NCI-H187 treated with DMSO at 0.1 percent for 48 hours (cell line): Measurements from ENCODE around the gene CLMN.
"Not testable (repeated sequence)": the region's sequence is repeated elsewhere in the genome, so short reads cannot be mapped to it uniquely, and the experiment has no call there.

ENCODE experiments used
- DNase-seq: peaks from one replicate; lab custom pipeline; 2025; lab: John Stamatoyannopoulos, UW

The CLMN gene

DNA sequence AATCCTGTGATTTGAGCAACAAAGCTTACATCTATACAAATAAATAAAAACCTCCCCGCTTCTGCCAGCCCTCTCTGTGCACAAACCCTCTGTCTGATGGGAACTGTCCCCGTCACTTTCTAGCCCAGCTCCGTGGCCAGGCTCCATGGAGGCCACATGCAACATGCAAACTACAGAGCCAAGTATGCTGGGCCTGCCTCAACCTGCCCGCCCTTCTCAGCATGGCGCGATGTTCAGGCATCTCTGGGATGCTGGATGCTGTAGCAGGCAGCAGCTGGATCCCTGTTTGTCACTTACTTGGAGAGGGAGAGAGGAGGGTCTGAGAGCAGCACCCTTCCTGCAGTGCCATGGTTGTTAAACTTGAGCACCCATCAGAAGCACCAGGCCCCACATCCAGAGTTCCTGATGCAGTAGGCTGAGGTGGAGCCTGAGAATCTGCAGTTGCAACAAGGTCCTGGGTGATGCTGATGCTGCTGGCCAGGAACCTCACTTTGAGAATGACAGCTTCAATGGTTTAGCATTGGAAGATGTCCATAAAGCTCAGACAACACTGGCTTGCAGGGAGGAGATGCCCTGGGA lies 32.4 kb downstream of the CLMN start:
- no peak for DNase-seq

DNA sequence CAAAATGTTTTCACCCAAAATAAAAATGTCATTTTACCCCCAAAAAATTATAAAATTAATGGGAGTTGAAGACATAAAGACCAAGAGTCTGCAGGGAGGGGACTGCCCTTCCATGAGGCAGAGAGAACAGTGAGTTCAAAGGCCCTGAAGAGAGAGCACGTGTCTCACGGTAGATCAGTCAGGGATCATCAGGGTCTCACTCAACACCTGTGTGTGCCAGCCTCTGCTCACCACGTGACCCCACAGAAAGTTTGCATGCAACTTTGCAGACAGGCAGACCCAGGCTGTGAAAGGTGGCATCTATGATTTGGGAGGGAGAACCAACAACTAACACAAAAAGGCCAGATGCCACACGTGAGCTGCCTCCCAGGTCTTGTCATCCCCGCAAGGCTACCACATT lies 33.1 kb downstream of the CLMN start:
- no peak for DNase-seq

DNA sequence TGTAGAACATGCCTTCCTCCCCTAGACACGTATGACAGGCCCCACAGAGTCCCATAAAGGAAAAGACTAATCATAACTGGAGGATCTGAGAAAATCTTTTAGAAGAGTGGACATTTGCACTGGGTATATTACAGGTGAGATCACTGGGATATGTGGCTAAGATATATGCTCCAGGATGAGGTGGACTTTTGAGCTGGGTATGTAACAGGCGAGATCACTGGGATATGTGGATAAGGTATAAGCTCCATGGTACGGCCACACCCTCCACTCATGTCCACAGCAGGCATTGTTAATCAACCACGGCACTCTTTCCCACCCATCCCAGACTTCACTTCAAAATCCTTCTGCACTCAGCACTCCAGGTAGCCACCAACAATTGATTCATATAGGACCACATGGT lies 34.1 kb downstream of the CLMN start:
- DNase-seq = no peak

DNA sequence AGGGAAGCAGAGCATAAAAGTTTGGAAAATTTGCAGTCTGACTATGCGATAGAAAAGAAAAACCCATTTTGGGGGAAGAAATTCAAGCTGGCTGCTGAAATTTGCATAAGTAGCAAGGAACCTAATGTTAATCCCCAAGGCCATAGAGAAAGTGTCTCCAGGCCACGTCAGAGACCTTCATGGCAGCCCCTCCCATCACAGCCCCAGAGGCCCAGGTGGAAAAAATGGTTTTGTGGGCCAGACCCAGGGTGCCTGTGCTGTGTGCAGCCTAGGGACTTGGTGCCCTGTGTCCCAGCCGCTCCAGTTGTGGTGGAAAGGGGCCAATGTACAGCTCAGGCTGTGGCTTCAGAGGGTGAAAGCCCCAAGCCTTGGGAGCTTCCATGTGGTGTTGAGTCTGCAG lies 35.9 kb downstream of the CLMN start:
- DNase-seq = not testable (repeated sequence)

DNA sequence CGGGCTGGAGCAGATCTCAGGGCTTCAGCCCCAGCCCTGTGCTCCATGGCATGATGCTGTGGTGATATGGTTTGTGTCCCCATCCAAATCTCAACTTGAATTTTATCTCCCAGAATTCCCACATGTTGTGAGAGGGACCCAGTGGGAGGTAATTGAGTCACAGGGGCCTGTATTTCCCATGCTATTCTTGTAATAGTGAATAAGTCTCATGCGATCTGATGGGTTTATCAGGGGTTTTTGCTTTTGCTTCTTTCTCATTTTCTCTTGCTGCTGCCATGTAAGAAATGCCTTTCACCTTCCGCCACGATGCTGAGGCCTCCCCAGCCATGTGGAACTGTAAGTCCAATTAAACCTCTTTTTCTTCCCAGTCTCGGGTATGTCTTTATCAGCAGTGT lies 36.7 kb downstream of the CLMN start:
- not testable (repeated sequence) for DNase-seq

DNA sequence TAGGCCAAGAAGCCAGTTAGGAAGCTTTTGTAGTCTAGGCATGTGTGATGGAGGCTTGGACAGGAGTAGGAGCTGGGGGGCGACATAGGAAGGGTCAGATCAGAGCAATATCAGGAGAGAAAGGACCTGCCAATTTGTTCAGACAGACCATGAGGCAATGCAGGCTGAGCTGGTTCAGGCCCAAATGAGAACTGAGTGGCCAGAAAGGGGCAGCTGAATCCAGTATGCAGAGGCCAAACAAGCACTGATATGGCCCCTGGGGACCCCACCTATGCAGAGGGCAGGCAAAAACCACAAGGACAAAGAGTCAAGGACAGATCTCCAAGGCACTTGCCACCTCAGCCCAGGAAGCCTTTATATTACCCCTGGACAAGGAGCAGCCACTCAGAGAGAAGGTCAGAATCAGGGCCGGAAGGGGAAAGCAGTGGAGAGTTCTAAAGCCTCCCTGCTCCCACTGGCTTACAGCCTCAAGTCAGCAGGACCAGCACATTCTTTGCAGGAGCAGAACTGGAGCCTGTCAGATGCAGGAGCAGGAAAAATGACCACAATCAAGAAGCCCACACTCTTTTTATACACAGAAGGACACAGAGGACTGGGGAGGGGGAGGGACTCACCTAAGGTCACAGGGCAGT lies 37.2 kb downstream of the CLMN start:
- DNase-seq = no peak

DNA sequence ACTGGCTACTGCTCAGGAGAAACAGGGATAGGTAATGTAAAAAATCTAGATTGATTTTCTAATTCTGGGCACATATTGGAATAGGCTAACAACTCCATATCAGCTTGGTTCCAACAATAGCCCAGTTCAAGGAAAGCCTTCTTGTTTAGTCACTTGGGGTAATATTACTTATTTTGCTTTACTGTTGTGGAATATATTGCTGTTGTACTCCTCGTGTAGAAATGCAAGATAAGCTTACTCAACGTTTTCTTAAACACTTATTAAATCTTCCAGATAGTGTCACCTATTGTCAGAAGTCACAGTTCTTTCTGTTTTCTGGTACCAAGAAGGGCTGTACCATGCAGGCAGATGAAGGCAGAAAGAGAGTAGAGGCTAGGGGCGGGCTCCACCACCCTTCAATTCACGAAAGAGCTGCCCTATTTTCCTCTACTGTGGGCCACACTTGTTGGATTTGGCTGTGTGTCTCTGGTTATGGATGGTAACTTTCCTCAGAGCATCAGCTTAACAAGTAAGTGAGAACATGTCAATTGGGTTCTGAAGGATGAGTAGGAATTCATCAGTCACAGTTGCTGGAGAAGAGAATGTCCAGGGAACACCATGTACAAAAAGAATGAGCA lies 38.0 kb downstream of the CLMN start:
- no peak for DNase-seq

DNA sequence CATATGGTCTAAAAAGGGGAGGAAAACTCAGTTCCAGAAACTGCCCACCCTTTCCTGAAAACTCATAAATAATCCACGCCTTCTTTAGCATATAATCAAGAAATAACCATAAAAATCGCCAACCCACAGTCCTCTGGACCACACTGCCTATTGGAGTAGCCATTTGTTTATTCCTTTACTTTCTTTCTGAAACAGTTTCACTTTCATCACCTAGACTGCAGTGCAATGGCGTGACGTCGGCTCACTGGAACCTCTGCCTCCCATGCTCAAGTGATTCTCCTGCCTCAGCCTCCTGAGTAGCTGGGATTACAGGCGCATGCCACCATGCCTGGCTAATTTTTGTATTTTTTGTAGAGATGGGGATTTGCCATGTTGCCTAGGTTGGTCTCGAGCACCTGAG lies 44.2 kb downstream of the CLMN start:
- no peak for DNase-seq

DNA sequence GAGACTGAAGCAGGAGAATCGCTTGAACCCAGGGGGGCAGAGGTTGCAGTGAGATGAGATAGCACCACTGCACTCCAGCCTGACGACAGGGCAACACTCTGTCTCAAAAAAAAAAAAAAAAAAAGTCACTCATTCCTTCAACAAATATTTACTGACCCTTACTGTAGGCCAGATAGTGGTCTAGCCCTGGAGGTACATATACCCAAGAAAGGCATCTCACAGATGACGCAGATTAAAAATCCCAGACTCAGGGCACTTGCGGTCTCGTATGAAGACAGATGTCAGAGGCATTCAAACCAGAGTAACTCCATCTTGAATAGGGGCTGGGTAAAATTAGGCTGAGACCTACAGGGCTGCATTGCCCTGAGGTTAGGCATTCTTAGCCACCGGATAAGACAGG lies 44.8 kb downstream of the CLMN start:
- DNase-seq = no peak

DNA sequence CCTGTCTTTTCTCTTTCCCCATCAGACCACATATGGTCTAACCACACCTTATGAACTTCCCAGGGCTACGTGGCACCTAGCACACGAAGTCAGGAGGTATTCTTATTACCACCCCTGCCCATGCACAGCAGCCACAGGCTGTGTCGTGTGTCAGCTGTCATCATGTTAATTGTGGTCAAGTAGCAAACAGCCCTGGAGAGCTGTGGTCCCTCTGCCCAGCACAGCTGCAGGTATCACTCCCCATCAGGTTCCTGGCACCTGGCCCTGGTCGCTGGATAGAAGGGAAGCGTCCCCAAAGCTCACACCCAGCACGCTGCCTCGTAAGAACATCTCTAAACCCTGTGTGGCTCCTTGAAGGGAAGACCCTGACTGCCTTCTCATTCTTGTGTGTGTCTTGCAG lies 45.4 kb downstream of the CLMN start:
- no peak for DNase-seq

DNA sequence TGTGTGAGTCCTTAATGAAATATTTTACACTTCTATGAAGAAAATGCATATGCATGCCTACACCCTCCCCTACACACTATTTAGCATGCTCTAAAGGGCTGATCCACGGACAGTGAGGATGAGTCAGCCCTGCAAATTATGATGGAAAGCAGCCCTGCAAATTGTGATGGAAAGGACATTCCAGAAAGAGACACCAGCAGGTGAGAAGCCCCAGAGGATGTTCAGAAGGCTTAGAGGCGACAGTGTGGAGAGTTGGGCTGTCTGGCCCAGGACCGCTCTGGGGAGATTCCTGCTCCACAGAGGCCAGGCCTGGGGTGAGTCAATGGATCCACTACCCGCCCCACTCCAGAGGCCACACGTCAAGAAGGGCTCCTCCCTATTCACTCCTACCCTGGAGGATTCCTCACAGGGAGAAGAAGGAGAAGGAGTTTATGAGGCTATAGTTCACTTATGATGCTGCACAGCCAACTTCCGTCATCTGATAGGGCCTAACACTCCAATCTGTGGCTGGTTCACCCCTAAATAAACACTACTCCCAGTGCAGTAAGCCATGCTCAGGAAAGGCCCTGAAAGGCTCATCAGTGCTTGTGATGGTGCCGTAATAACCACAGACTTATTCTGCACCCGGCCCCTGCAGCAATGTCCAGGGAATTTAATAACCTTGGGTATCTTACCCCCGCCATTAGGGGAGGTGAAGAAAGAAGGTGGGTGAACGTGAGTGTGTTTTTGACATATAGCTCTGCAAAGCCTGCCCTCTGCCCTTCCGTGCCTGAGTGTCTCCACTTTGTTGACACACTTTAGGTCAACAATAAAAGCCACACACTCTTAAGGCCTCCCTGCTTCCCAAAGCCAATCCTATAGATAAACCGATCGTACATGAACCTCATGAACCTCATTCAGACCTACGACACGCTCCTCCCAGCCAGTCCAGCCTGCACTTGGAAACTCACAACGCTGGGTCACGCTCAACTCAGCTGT lies 46.4 kb downstream of the CLMN start:
- no peak for DNase-seq

DNA sequence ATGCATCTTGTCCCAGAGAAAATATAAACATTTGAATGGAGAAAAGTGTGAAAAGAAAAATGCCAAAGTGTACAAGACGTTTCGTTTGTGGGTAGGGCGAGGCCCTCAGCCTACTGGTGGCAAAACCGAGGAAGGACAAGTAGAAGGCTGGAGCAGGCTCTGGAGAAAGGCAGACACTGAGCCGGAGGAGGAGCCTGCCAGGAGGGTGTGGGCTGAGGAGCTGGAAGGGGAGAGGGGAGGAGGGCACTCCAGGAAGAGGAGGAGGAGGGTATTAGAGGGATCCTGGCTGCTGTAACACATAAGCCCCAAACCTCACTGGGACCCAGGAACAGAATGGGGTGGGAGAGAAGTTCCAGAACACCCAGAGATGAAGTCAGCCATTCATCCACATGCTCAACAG lies 47.7 kb downstream of the CLMN start:
- no peak for DNase-seq

DNA sequence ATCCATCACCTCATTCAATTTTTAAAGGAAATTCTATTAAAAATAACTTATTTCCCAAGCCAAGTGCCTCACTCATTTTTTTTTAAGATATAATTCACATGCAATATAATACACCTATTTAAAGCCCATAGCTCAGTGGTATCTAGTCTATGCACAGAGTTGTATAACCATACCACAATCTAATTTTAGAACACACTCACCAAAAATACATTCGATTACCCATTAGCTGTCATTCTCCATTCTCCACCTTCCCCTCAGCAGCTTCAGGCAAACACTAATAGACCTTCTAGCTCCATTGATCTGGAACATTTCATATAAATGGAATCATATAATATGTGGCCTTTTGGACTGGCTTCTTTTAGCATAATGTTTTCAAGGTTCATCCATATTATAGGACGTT lies 49.5 kb downstream of the CLMN start:
- no peak for DNase-seq

DNA sequence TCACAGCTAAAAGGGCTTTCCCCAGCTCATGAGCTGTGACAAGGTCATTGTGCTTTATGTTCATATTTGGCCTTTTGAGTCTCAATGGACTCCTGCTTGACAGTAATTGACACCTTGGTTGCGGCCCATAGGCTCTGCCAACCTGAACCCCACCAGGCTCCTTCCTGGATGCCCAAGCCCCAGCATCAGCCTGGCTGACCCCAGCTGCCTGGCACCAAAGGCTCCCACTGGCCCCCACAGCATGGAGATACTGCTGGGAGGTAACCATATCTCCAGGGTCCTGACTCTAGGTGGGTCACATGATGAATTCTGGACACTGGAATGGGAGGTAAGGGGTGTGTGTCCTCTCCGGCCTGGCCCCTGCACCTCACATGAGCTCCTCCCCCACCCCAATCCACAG lies 50.2 kb downstream of the CLMN start:
- DNase-seq = no peak

DNA sequence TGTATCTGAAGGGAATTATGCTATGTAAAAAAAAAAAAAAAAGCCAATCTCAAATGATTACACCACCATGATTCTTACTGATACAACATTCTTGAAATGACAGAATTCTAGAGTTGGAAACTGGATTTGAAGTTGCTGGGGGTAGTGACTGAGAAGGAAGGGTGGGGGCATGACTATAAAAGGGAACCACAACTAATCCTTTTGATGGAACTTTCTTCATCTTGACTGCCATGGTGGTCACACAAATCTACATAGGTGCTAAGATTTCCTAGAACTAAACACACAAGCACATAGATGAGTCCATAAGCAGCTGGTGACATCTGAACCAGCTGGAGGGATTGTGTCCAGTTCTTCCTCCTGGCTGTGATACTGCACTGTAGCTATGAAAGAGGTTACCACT lies 51.4 kb downstream of the CLMN start:
- no peak for DNase-seq

DNA sequence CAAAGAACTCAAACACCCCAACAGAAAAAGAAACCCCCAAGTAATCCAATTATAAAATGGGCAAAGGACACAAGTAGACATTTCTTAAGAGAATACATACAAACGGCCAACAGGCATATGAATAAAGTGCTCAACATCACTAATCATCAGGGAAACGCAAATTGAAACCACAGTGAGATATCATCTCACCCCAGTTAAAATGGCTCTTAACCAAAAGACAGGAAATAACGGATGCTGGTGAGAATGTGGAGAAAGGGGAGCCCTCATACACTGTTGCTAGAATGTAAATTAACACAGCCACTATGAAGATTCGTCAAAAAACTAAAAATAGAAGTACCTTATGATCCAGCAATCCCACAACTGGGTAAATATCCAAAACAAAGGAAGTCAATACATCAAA lies 52.4 kb downstream of the CLMN start:
- no peak for DNase-seq

DNA sequence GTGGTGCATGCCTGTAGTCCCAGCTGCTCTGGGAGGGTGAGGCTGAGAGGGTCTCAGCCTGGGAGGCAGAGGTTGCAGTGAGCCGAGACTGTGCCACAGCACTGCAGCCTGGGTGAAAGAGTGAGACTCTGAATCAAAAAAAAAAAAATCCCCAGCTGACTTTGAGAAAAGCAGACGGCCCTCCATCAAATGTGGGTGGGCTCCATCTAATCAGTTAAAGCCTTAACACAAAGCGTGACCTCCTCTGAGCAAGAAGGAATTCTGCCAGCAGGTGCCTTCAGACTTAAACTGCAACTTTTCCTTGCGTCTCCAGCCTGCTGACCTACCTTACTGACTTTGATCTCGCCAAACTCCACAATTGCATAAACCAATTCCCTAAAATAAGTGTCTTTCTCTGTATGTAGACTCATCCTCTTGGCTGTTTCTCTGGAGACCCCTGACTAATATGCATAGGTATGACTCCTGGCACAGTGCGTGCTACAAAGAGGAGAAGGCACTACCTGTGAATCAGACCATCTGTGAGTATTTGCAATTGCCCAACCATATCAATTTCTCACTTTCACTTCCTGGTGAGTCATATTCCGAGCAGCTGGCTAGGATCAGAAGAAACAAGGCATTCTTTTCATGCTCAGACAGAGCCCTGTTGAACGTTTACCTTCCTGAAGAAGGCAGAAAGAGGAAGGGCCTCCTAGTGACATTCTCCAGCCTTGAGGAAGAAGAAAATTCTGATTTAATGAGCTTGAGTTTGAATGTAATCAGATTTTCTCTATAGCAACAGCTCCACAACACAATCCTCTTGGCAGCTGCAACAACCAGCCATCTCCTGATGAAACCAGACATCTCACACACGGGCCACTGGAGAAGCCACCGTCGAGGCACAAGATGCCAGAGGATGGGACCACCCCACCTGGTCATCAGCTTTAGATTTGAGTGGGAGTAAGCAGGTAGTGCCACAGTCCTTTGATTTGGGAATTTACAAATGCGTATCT lies 54.3 kb downstream of the CLMN start:
- no peak for DNase-seq

DNA sequence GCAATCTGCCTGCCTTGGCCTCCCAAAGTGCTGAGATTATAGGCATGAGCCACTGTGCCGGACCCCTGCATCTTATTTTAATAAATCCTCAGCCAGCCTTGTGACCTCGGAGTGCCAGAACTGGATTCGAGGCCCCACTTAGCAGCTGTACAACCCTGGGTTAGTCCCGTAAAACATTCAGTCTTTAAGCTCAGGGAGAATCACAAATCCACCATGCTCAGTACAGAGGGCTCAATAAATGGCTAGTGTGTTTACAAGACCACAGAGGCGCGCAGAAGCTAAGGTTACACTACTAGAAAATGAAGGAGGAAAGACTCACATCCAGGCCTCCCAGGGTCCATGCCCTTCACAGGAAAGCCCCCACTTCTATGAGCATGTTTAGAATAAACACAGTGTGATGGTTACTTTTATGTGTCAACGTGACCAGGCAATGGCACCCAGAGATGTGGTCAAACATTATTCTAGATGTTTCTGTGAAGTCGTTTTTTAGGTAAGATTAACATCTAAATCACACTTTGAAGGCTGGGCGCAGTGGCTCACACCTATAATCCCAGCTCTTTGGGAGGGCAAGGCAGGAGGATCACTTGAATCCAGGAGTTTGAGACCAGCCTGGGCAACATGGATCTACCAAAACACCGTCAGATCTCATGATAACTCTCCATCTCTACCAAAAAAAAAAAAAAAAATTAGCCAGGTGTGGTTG lies 55.3 kb downstream of the CLMN start:
- DNase-seq = no peak

DNA sequence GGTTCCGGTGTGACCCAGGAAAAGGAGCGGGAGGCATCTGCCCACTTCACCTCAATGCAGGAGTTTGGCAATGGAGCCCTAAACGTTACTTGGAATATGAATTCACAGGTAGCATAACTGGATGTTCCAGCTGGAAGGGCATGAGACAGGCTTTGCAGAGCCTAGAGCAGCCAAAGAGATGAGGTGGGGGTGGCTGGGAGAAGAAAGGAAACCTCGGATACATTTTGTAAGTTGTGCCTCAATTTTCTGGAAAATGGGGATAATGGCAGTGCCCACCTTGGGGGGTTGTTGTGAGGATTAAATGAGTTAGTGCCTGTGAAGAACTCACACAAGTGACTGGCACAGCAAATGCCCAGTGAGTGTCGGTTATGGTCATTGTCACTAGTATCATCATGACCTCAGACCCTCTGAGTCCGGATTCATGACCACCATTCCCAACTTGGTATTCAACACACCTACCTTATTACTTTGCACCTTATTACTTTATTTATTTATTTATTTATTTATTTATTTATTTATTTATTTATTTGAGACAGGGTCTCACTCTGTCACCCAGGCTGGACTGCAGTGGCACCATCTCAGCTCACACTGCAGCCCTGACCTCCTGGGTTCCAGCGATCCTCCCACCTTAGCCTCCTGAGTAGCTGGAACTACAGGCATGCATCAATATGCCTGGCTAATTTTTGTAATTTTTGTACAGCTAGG lies 56.0 kb downstream of the CLMN start:
- DNase-seq = no peak

DNA sequence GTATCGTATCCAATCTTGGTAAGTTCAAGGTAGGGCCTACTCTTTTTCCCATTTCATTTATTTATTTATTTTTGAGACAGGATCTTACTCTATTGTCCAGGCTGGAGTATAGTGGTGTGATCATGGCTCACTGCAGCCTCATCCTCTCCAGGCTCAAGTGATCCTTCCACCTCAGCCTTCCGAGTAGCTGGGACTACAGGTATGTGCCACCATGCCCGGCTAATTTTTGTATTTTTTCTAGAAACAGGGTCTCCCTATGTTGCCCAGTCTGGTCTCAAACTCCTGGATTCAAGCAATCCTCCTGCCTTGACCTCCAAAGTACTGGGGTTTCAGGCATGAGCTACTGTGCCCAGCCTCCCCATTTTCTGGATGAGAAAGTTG lies 57.2 kb downstream of the CLMN start:
- DNase-seq = no peak
